NCI-H2029 (cell line): ENCODE measurements around the gene ZNF575.
"Not testable (repeated sequence)": the region's sequence is repeated elsewhere in the genome, so short reads cannot be mapped to it uniquely, and the experiment has no call there.

ENCODE experiments used
- DNase-seq: peaks from one replicate; lab custom pipeline; 2025; lab: John Stamatoyannopoulos, UW

The ZNF575 gene

GRCh38 chr19:43544077-43544476 lies 11.1 kb downstream of the ZNF575 start:
- no peak for DNase-seq

- no peak for DNase-seq
Measured at GRCh38 chr19:43545276-43545675, 12.3 kb downstream of the ZNF575 start.

- no peak for DNase-seq
Measured at GRCh38 chr19:43545981-43546380, 13.0 kb downstream of the ZNF575 start.

- DNase-seq: no peak
Measured at GRCh38 chr19:43546581-43546980, 13.6 kb downstream of the ZNF575 start.

GRCh38 chr19:43547926-43548325 lies 14.9 kb downstream of the ZNF575 start:
- not testable (repeated sequence) for DNase-seq

- DNase-seq: no peak
Measured at GRCh38 chr19:43548706-43549105, 15.7 kb downstream of the ZNF575 start.

- DNase-seq: no peak
Measured at GRCh38 chr19:43551399-43552197, 18.6 kb downstream of the ZNF575 start.

GRCh38 chr19:43552198-43552450 lies 19.1 kb downstream of the ZNF575 start:
- DNase-seq: no peak

- no peak for DNase-seq
Measured at GRCh38 chr19:43552616-43553015, 19.6 kb downstream of the ZNF575 start.

GRCh38 chr19:43553656-43554055 lies 20.7 kb downstream of the ZNF575 start:
- DNase-seq: no peak

- DNase-seq: no peak
Measured at GRCh38 chr19:43554317-43554895, 21.4 kb downstream of the ZNF575 start.

- DNase-seq: peak; percentile 35
Measured at GRCh38 chr19:43555185-43555770, 22.3 kb downstream of the ZNF575 start.

- DNase-seq: no peak
Measured at GRCh38 chr19:43560687-43561086, 27.7 kb downstream of the ZNF575 start.

GRCh38 chr19:43561139-43561970 lies 28.4 kb downstream of the ZNF575 start:
- DNase-seq: no peak

- DNase-seq: no peak
Measured at GRCh38 chr19:43562226-43562697, 29.3 kb downstream of the ZNF575 start.

- DNase-seq: peak; percentile 91
Measured at GRCh38 chr19:43562698-43563241, 29.8 kb downstream of the ZNF575 start.

- DNase-seq: no peak
Measured at GRCh38 chr19:43563816-43564457, 30.9 kb downstream of the ZNF575 start.

- DNase-seq: no peak
Measured at GRCh38 chr19:43564800-43565199, 31.8 kb downstream of the ZNF575 start.

- no peak for DNase-seq
Measured at GRCh38 chr19:43569657-43570056, 36.7 kb downstream of the ZNF575 start.

- peak; percentile 94 for DNase-seq
Measured at GRCh38 chr19:43570174-43570791, 37.3 kb downstream of the ZNF575 start.

GRCh38 chr19:43572171-43572588 lies 39.2 kb downstream of the ZNF575 start:
- DNase-seq: peak; percentile 98
